IMR-90 (cell line): ENCODE measurements around the gene SLC4A1. TPM values are rescaled to one million over a fixed set of nuclear protein-coding genes. Genes with fewer than 3 reads are reported as not detected.
A peak's percentile ranks its signal among the peaks of the same experiment; 100 is the strongest.

ENCODE experiments used
- ATAC-seq: fragments of 200-7000 bp; cut with Tn5 transposase; 2 replicates; pipeline ENCODE4 v1.9.1; 2020; ENCODE audit warnings: low read depth, mild to moderate bottlenecking, moderate library complexity
- BruUV-seq: library from RNA; stranded (reverse); fragments of 400-500 nt; replicated peaks from 2 replicates; lab custom pipeline; 2021; lab: Mats Ljungman, UMichigan
- CTCF ChIA-PET: fragments of 300-600 bp; formaldehyde crosslinking; extraction: SDS; loops from one replicate; lab custom pipeline; 2021; ENCODE audit warnings: antibody characterized with exemption; lab: Yijun Ruan, JAX
- POLR2A ChIA-PET: fragments of 300-600 bp; sonication (Branson Sonifier 250); formaldehyde crosslinking; loops from one replicate; lab custom pipeline; 2022; ENCODE audit warnings: antibody characterized with exemption; ENCODE audit not compliant: unreplicated experiment; lab: Charles Lee
- DNase-seq: peaks from one replicate; pipeline ENCODE4 v3.0.0; 2013
- H2AFZ ChIP-seq: replicated peaks from 2 replicates; pipeline ENCODE3; 2013; ENCODE audit warnings: low read length, mild to moderate bottlenecking; ENCODE audit not compliant: poor library complexity
- H2AK5ac ChIP-seq: 2 replicates; pipeline ENCODE4 v1.6.1; 2013; ENCODE audit warnings: low read depth, low read length, inconsistent platforms
- H2AK9ac ChIP-seq: replicated peaks from 2 replicates; pipeline ENCODE3; 2013; ENCODE audit warnings: mild to moderate bottlenecking, low read depth, low read length, moderate library complexity; ENCODE audit not compliant: poor library complexity
- H2BK120ac ChIP-seq: 2 replicates; pipeline ENCODE4 v1.6.1; 2013; ENCODE audit warnings: low read depth, low read length, inconsistent platforms
- H2BK15ac ChIP-seq: 3 replicates; pipeline ENCODE4 v1.6.1; 2013; ENCODE audit warnings: low read depth, low read length, inconsistent platforms
- H2BK20ac ChIP-seq: 2 replicates; pipeline ENCODE4 v1.6.1; 2013; ENCODE audit warnings: low read depth, mild to moderate bottlenecking, inconsistent platforms, low read length, moderate library complexity
- H2BK5ac ChIP-seq: 2 replicates; pipeline ENCODE4 v1.6.1; 2013; ENCODE audit warnings: mild to moderate bottlenecking, low read depth, low read length, inconsistent platforms; ENCODE audit not compliant: poor library complexity, severe bottlenecking
- H3K14ac ChIP-seq: replicated peaks from 2 replicates; pipeline ENCODE4 v1.6.1; 2013; ENCODE audit warnings: low read depth, low read length, inconsistent platforms
- H3K18ac ChIP-seq: 2 replicates; pipeline ENCODE4 v1.6.1; 2013; ENCODE audit warnings: low read depth, low read length, control low read depth
- H3K23ac ChIP-seq: 2 replicates; pipeline ENCODE4 v1.6.1; 2013; ENCODE audit warnings: low read depth, low read length, inconsistent platforms
- H3K27ac ChIP-seq: 2 replicates; pipeline ENCODE4 v1.5.1; 2013; ENCODE audit warnings: mild to moderate bottlenecking, control low read depth, low read length; ENCODE audit not compliant: insufficient read depth
- H3K27me3 ChIP-seq: 2 replicates; pipeline ENCODE4 v1.6.1; 2013; ENCODE audit warnings: low read length; ENCODE audit not compliant: control insufficient read depth, insufficient read depth
- H3K36me3 ChIP-seq: 2 replicates; pipeline ENCODE4 v1.6.1; 2013; ENCODE audit warnings: low read length, mixed read lengths; ENCODE audit not compliant: control insufficient read depth, insufficient read depth
- H3K4ac ChIP-seq: 2 replicates; pipeline ENCODE4 v1.6.1; 2013; ENCODE audit warnings: low read depth, low read length, inconsistent platforms
- H3K4me1 ChIP-seq: 2 replicates; pipeline ENCODE4 v1.6.1; 2013; ENCODE audit warnings: low read length, mixed read lengths; ENCODE audit not compliant: control insufficient read depth, insufficient read depth
- H3K4me2 ChIP-seq: 2 replicates; pipeline ENCODE4 v1.6.1; 2013; ENCODE audit warnings: low read depth, mild to moderate bottlenecking, control low read depth, low read length, moderate library complexity
- H3K4me3 ChIP-seq: 2 replicates; pipeline ENCODE4 v1.5.1; 2013; ENCODE audit warnings: low read depth, mild to moderate bottlenecking, control low read depth, low read length, moderate library complexity; ENCODE audit not compliant: insufficient read depth
- H3K56ac ChIP-seq: 2 replicates; pipeline ENCODE4 v1.6.1; 2013; ENCODE audit warnings: low read length, inconsistent platforms; ENCODE audit not compliant: insufficient read depth; ENCODE audit errors: extremely low read depth
- H3K79me1 ChIP-seq, 2 experiments: 2 replicates each; pipeline ENCODE4 v1.6.1; 2013; ENCODE audit warnings: low read length in 2 of 2, inconsistent platforms in 1 of 2, low read depth in 1 of 2
- H3K9ac ChIP-seq: 2 replicates; pipeline ENCODE4 v1.6.1; 2013; ENCODE audit warnings: low read depth, low read length, control low read depth
- H3K9me1 ChIP-seq: 2 replicates; pipeline ENCODE4 v1.6.1; 2013; ENCODE audit warnings: low read length, inconsistent platforms; ENCODE audit not compliant: insufficient read depth
- H3K9me3 ChIP-seq: 2 replicates; pipeline ENCODE4 v1.6.1; 2013; ENCODE audit warnings: low read length; ENCODE audit not compliant: control insufficient read depth, insufficient read depth
- H4K20me1 ChIP-seq: 2 replicates; pipeline ENCODE4 v1.6.1; 2013; ENCODE audit warnings: low read length, inconsistent platforms; ENCODE audit not compliant: insufficient read depth
- H4K5ac ChIP-seq: 2 replicates; pipeline ENCODE4 v1.6.1; 2013; ENCODE audit warnings: mild to moderate bottlenecking, low read depth, low read length, control low read depth
- H4K8ac ChIP-seq, 2 experiments: 2 replicates each; pipeline ENCODE4 v1.6.1; 2013; ENCODE audit warnings: low read depth in 2 of 2, low read length in 2 of 2, control low read depth in 1 of 2, inconsistent platforms in 1 of 2
- H4K91ac ChIP-seq: 2 replicates; pipeline ENCODE4 v1.6.1; 2013; ENCODE audit warnings: low read depth, low read length, inconsistent platforms; ENCODE audit not compliant: insufficient read depth
- CEBPB ChIP-seq: IDR thresholded peaks from 2 replicates; pipeline ENCODE4 v1.6.1; 2012; ENCODE audit warnings: low read depth, low read length, improper control_type of control experiment
- CHD1 ChIP-seq: IDR thresholded peaks from 2 replicates; pipeline ENCODE4 v1.6.1; 2012; ENCODE audit warnings: low read depth, low read length, improper control_type of control experiment
- MAZ ChIP-seq: IDR thresholded peaks from 2 replicates; pipeline ENCODE4 v1.6.1; 2012; ENCODE audit warnings: low read depth, mild to moderate bottlenecking, low read length, improper control_type of control experiment, moderate library complexity, borderline replicate concordance
- MXI1 ChIP-seq: IDR thresholded peaks from 2 replicates; pipeline ENCODE4 v1.6.1; 2012; ENCODE audit warnings: low read depth, mild to moderate bottlenecking, low read length, moderate library complexity, borderline replicate concordance
- POLR2A ChIP-seq: IDR thresholded peaks from 2 replicates; pipeline ENCODE4 v1.6.1; 2012; ENCODE audit warnings: mild to moderate bottlenecking, low read depth, low read length
- SMC3 ChIP-seq: fragments of 150-350 bp; IDR thresholded peaks from 2 replicates; pipeline ENCODE4 v1.6.1; 2016; ENCODE audit warnings: low read depth, mild to moderate bottlenecking, antibody characterized with exemption, low read length, moderate library complexity
- USF2 ChIP-seq: fragments of 150-350 bp; IDR thresholded peaks from 2 replicates; pipeline ENCODE4 v1.6.1; 2017; ENCODE audit warnings: mild to moderate bottlenecking, antibody characterized with exemption, low read length, low read depth
- WGBS, 2 experiments: methylation state at CpG; one replicate each; pipeline versions ENCODE4 v1.1.5 to v1.1.7; 2013; ENCODE audit warnings: missing lambda C conversion rate in 2 of 2; ENCODE audit not compliant: insufficient read length in 1 of 2; ENCODE audit errors: extremely low coverage in 2 of 2; 5-methylcytosine and 5-hydroxymethylcytosine counted together
- dilution Hi-C: fragments of 300-500 bp; cut with HindIII; formaldehyde crosslinking; loops from one replicate; pipeline ENCODE4 v1.14.3; 2018; ENCODE audit warnings: low sequenced_read_pairs; ENCODE audit not compliant: unreplicated experiment
- in situ Hi-C: fragments of 300-500 bp; cut with MboI; formaldehyde crosslinking; loops from 3 replicates; pipeline ENCODE4 v1.14.3; 2019; ENCODE audit warnings: low sequenced_read_pairs, inconsistent platforms, mixed read lengths
- intact Hi-C: fragments of 100-400 bp; cut with micrococcal nuclease; formaldehyde crosslinking; loops from 2 replicates; pipeline ENCODE4 v1.10.0; 2022
- polyA plus RNA-seq, 3 experiments: library from polyadenylated mRNA; depleted of rRNA; stranded (reverse); fragments of >200 nt; gene quantifications; 2 replicates each; pipeline ENCODE4 v1.2.3, GENCODE V29; 2012; ENCODE audit warnings: low replicate concordance in 1 of 3
- total RNA-seq: library from RNA; depleted of rRNA; stranded (reverse); fragments of >200 nt; gene quantifications from 2 replicates; pipeline ENCODE4 v1.2.3, GENCODE V29; 2012

Gene SLC4A1
- total and polyA plus RNA-seq, 2 of the 4 experiments (the other 2 are of a cell fraction): not detected

- CTCF ChIA-PET: no interaction called here
- Histone ChIP-seq H3K36me3 (peaks cover 24% of the 10 kb centered on the region), H3K9me1 (peaks cover 20% of the 10 kb centered on the region), H3K4me1 (peaks cover 22% of the 10 kb centered on the region), H2AFZ (peak within 1 kb of the TSS; percentile 95), H4K8ac (peak within 1 kb of the TSS; percentile 97 to 99), H3K4me2 (peak within 1 kb of the TSS; percentile 91), H4K91ac (peak within 1 kb of the TSS; percentile 95), H3K14ac (peak within 1 kb of the TSS; percentile 95), H2BK15ac (peak within 1 kb of the TSS; percentile 54; the same call in 2 of the 3 replicates), H3K9me3 (no peaks in the 10 kb centered on the region), H3K56ac (peak within 1 kb of the TSS; percentile 75), H2BK120ac (peak within 1 kb of the TSS; percentile 68; the same call in 1 of the 2 replicates), H3K23ac (peak within 1 kb of the TSS; percentile 88), H4K20me1 (peaks cover 8% of the 10 kb centered on the region; the same call in 1 of the 2 replicates), H3K4ac (peak within 1 kb of the TSS; percentile 98), H3K79me1 (peaks cover 19 to 52% of the 10 kb centered on the region in 2 experiments; a peak in 3 of 4 replicates), H2BK20ac (no peak within 1 kb of the TSS; the same call in 1 of the 2 replicates), H3K9ac (peak within 1 kb of the TSS; percentile 94), H2AK9ac (peak within 1 kb of the TSS; percentile 100), H3K4me3 (peak within 1 kb of the TSS; percentile 85), H3K27me3 (no peaks in the 10 kb centered on the region), H2AK5ac (peak within 1 kb of the TSS; percentile 98), H3K27ac (peak within 1 kb of the TSS; percentile 98), H2BK5ac (peak within 1 kb of the TSS; percentile 97), H3K18ac (peak within 1 kb of the TSS; percentile 82), H4K5ac (peak within 1 kb of the TSS; percentile 99)
- WGBS, 2 experiments: 0% methylated on average over 23 of the region's 126 CpGs; no CpG with 5 or more reads in 1 of the 2 experiments
- in situ Hi-C loops: loop anchor here (25.0 kb wide), 2 partner anchors 312 to 437 kb away; partner anchors contain the start of gene GPATCH8
- no TSS peak for BruUV-seq
- DNase-seq (peak; percentile 97), ATAC-seq (peak; percentile 84)
- dilution Hi-C loops: no loop called here
- intact Hi-C loops: loop anchor here (5.0 kb wide), 3 partner anchors 127 to 322 kb away; partner anchors contain the start of gene GRN
- POLR2A ChIA-PET: interaction anchor here (0.5 to 1.0 kb wide), 3 partner anchors 13 to 109 kb away, joined by 3 to 4 read pairs (median 4); partner anchors contain the start of genes RUNDC3A and TMUB2
- no peak for TF ChIP-seq USF2
- no peak for TF ChIP-seq CEBPB
- TF ChIP-seq MAZ: peak; percentile 82
- TF ChIP-seq MXI1: peak; percentile 58; the same call in 1 of the 2 replicates
- peak; percentile 79 for TF ChIP-seq POLR2A
- no peak for TF ChIP-seq SMC3
- TF ChIP-seq CHD1: no peak
Observed at GRCh38 chr17:44199553-44200477, 68.1 kb downstream of the SLC4A1 start, which contains the start of gene ATXN7L3. ATXN7L3 (minus strand) TSS chr17:44199884; CDS start chr17:44198070, 1,814 bp downstream.
